HL-60 (cell line): ENCODE measurements around the gene SSH2.

Experiments used
- GABPA ChIP-seq: IDR thresholded peaks from 2 replicates; pipeline ENCODE4 v1.6.1; 2012; ENCODE audit warnings: low read depth
- TF ChIP-seq, protein P1 (sequence below): IDR thresholded peaks from one replicate; pipeline ENCODE4 v1.5.1; 2011; ENCODE audit warnings: low read length, control low read depth, inconsistent platforms; ENCODE audit not compliant: insufficient read depth

DNA sequence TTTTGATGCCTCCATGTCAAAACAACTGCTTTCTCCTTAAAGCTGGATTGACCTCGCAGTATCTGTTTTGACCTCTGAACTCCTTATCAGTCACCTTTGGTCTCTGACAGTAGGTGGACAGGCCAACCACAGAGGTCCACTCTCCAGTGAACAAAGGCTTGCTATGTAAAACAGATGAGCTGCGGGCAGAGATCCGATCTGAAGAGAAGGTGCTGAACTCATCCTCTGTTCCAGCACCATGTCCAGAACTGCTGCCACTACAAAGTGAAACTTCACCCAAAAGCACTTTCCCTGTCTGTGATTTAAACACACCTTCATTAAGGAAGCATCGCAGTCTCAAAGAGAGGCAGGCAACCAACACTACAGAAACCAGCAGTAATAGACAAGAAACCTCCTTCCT is 190.0 kb downstream of the SSH2 start:
- TF ChIP-seq GABPA, result no peak
- TF ChIP-seq, protein P1, sequence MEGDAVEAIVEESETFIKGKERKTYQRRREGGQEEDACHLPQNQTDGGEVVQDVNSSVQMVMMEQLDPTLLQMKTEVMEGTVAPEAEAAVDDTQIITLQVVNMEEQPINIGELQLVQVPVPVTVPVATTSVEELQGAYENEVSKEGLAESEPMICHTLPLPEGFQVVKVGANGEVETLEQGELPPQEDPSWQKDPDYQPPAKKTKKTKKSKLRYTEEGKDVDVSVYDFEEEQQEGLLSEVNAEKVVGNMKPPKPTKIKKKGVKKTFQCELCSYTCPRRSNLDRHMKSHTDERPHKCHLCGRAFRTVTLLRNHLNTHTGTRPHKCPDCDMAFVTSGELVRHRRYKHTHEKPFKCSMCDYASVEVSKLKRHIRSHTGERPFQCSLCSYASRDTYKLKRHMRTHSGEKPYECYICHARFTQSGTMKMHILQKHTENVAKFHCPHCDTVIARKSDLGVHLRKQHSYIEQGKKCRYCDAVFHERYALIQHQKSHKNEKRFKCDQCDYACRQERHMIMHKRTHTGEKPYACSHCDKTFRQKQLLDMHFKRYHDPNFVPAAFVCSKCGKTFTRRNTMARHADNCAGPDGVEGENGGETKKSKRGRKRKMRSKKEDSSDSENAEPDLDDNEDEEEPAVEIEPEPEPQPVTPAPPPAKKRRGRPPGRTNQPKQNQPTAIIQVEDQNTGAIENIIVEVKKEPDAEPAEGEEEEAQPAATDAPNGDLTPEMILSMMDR, result no peak
